Endometrial microvascular endothelial cells (primary cell): Measurements from ENCODE around the gene PITRM1. TPM values are rescaled to one million over a fixed set of nuclear protein-coding genes. Genes with fewer than 3 reads are reported as not detected.

ENCODE experiments used
- in situ Hi-C: cut with HindIII; loops from 2 replicates; pipeline ENCODE4 v1.10.0; 2017; ENCODE audit warnings: low sequenced_read_pairs, low pct_unique_long_range_greater_than_20kb; ENCODE audit errors: inconsistent ontology term
- total RNA-seq: library from RNA; depleted of rRNA; stranded (reverse); fragments of >200 nt; gene quantifications from one replicate; pipeline ENCODE4 v1.2.3, GENCODE V29; 2015; ENCODE audit errors: inconsistent ontology term

The PITRM1 gene
- total RNA-seq, 1 donor from 2014 or later: 173 TPM

DNA sequence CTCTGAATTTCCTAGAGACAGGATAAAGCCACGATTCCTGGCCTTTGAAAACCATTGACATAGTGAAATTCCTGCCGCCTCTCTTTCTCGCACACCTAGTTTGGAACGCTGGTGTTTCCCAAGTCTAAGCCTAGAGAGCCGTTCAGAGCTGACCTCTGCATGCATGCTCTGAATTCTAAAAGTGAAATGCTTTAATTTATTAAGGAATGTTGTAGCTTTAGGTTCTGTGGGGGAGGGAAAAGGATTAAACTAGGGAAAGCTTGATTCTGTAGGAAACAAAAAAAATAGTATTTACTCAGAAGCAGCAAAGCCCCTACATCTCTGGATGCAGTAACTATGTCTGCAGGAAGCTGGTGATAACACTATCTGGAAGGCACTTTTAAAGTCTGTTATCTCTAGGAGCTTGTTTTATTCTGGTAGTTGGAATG is 78.0 kb downstream of the PITRM1 start:
- in situ Hi-C loops: no loop called here

DNA sequence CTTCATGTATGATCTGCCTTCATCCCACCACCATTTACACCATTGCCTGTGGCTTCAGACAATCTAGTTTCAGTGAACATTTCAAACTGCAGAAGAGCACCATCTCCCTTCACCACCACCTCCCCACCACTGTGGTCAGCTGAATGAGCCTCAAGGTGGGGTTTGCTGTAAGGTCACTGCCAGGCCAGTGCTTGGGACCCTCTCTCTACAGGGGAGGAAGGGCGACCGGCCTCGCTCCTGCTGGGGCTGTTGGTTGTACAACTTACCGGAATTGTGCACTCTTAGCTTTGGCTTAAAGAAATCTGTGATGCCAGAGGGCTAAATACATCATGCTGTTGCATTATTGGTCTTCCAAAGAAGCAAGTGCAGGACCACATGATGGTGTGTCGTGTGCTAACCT is 78.6 kb downstream of the PITRM1 start:
- in situ Hi-C loops: no loop called here

DNA sequence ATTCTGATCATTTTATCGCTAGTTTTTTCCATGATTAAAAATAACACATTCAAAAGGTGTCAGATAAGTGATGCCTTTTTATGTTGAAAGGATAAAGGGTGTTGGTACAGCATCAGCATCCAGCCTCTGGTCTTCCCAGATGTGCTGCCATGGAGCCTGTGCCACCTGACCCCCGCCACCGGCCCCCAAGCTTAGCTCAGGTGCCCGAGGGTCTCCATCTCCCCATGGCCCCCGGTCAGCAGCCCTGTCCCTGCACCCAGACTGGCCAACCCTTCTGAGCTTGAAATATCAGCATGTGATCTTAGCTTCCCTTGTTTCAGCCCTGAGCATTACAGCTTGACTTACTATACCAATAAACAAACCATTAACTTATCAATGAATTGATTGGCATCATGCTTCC is 80.7 kb downstream of the PITRM1 start:
- in situ Hi-C loops: no loop called here

DNA sequence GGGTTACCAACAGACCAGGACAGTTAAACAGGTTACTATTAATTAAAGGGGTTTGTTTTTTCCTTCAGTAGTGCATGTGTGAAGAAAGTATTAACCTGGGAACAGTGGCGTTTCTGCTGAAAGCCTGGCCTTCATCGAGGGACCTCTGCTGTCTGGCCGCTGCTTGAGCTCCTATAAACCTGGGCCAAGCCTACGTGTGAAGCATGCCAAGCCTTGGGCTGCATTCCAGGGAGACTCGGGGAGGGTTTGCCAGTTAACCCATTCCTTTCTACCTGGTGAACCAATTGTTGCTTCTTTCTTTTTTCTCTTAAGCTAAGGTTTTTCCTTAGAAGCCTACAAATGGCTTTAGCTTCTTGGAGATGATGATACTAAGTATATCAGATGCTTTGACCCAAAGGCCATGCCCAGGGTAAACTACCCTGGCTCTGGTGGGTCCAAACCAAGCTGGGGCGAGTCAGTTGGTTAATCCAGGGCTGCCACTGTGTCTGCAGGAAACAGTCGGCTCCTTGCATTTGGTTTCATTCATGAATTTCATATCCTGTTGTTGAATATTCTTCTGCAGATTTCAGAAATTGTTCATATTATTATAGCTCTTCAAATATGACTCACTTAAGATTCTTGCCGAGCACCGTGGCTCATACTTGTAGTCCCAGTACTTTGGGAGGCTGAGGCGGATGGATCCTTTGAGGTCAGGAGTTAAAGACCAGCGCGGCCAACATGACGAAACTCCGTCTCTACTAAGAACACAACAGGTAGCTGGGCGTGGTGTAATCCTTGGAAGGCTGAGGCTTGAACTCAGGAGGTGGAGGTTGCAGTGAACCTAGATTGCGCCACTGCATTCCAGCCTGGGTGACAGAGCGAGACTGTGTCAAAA is 81.4 kb downstream of the PITRM1 start:
- in situ Hi-C loops: no loop called here

DNA sequence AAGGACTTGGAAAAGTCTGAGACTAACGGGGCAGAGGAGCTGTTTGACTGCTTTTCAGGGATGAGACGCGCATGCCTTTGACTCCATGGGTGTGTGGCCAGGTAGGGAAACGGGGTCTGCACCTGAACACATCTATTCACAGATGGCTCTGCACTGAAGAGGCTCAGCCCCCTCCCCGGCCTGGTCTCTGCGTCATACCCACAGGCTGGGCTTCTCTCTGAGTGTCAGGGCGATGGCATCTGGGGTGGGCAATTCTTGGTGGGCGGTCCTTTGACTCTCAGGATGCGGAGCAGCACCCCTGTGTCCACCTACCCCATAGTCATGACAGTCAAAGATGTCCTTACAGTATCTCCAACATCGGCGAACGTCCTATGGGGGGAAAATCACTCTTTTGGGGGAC is 82.2 kb downstream of the PITRM1 start:
- in situ Hi-C loops: no loop called here

Other genes starting within 250 kb of the PITRM1 start
- gene PFKP, start 105.2 kb downstream of the PITRM1 start, total RNA-seq: 494 TPM